PFSK-1 (cell line): ENCODE measurements around the gene CSTF1.

ENCODE experiments used
- FOXP2 ChIP-seq: optimal IDR thresholded peaks from 2 replicates; pipeline ENCODE3; 2011; ENCODE audit warnings: borderline replicate concordance, control low read depth, inconsistent platforms; ENCODE audit not compliant: insufficient read depth; ENCODE audit errors: extremely low read length, extremely low read depth
- POLR2AphosphoS5 ChIP-seq: IDR thresholded peaks from 2 replicates; pipeline ENCODE4 v1.6.1; 2012; ENCODE audit warnings: low read depth, mild to moderate bottlenecking, control low read depth, low read length, moderate library complexity
- REST ChIP-seq, 2 experiments: IDR thresholded peaks; 2 replicates each; pipeline versions ENCODE4 v1.6.1 to v1.8.0; 2011 to 2012; ENCODE audit warnings: low read depth in 2 of 2, low read length in 2 of 2, control low read depth in 1 of 2, inconsistent platforms in 1 of 2, mild to moderate bottlenecking in 1 of 2, moderate library complexity in 1 of 2; ENCODE audit not compliant: insufficient read depth in 1 of 2
- SIN3A ChIP-seq: IDR thresholded peaks from 2 replicates; pipeline ENCODE4 v1.6.1; 2012; ENCODE audit warnings: mild to moderate bottlenecking, low read length, moderate library complexity, borderline replicate concordance; ENCODE audit not compliant: insufficient read depth
- TAF1 ChIP-seq: IDR thresholded peaks from 2 replicates; pipeline ENCODE4 v1.6.1; 2012; ENCODE audit warnings: low read length, control low read depth, borderline replicate concordance; ENCODE audit not compliant: insufficient read depth

The CSTF1 gene

DNA sequence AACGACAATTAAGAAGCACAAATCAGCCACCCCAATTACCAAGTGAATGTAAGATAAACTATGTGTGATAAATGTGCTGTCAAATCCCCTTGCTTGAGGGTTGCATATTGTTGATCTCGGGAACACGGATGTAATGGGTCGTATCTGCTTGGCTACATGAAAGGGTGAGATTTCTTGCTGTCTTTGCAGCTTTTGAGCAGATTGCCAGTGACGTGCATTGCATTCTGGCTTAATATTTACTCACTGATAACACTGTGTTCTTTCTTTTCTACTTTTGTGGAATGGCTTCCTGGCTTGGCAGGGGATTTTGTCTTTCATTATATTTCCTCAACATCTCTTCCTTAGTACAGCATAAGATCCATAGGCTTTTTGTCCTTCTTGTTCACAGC is 44.1 kb upstream of the CSTF1 start:
- TF ChIP-seq FOXP2 (no peak), SIN3A (no peak), TAF1 (no peak), POLR2AphosphoS5 (no peak), REST (IDR thresholded peaks at IDR 0.05; ENCODE audit: insufficient read depth in 1 of 2, low read depth in 2 of 2, low read length in 2 of 2) (no peak)

DNA sequence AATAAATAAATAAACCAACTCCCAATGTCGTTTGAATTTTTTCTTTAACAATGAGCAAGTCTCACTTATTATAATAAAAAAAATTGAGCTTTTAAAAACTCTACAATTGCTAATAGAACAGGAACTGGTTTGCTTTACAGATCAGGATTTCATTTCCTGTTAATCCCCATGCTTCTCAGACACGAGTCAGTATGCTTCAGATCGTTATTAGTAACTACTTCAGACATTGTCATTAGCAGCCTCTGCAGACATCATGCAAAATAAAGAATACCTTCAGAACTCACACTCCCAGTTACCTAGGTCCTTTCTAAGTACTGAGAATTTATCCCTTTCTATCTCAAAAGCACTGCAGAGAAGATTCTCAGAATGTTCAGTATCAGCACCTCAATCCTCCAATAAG is 43.7 kb upstream of the CSTF1 start:
- TF ChIP-seq POLR2AphosphoS5 (no peak), TAF1 (no peak), FOXP2 (no peak), REST (IDR thresholded peaks at IDR 0.05; ENCODE audit: insufficient read depth in 1 of 2, low read depth in 2 of 2, low read length in 2 of 2) (no peak), SIN3A (no peak)

DNA sequence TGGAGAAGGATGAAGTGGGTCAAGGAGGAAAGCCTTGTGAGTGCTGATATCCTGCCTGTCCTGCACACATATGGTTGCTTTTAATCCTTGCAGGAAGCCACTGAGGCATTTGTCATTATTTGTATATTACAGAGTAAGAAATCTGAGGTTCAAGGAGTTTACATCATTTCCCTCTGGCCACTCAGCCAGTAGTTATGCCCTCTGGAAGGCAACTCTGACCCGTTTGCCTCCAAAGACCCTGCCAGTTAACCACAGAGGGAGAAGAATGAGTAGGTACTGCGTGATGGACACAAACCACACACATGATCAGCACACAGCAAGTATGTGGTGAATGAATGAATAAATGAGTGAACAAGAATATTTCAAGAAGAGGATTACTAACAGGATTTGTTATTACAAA is 41.6 kb upstream of the CSTF1 start:
- no peak for TF ChIP-seq POLR2AphosphoS5
- TF ChIP-seq REST (IDR thresholded peaks at IDR 0.05; ENCODE audit: insufficient read depth in 1 of 2, low read depth in 2 of 2, low read length in 2 of 2) = no peak
- TF ChIP-seq SIN3A = no peak
- TF ChIP-seq TAF1 = no peak
- no peak for TF ChIP-seq FOXP2

DNA sequence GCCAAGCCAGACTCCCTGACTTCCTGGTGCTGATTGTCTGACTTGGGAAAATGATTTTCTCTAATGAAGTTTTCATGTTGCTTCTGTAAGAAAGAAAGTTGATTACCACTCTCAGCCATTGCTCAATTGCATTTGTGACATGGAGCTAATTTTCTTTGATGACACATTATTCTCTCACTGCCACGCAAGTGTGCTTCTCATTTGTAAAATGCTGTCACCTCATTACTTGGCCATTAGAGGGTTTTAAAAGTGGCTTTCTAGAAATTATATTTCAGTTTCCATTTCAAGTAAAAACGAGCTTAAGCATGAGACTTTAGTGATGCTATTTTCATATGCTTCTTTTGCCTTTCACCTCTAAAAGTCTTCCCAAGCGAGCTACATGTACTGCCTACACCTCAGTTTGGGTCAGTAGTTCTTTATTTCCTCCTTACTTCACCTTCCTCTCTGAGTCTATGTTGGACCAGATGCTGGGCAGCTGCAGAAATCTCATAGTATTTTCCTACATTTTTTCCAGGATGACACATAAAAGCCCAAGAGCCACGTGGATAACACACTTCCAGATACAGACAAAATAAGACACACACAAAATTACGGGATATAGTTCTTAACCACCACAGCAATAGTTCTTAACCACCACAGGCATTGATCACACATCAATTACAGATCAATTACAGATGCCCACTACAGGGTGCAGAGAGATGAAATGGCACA is 39.9 kb upstream of the CSTF1 start:
- TF ChIP-seq TAF1 (no peak), REST (IDR thresholded peaks at IDR 0.05; ENCODE audit: insufficient read depth in 1 of 2, low read depth in 2 of 2, low read length in 2 of 2) (no peak), FOXP2 (no peak), SIN3A (no peak), POLR2AphosphoS5 (no peak)

DNA sequence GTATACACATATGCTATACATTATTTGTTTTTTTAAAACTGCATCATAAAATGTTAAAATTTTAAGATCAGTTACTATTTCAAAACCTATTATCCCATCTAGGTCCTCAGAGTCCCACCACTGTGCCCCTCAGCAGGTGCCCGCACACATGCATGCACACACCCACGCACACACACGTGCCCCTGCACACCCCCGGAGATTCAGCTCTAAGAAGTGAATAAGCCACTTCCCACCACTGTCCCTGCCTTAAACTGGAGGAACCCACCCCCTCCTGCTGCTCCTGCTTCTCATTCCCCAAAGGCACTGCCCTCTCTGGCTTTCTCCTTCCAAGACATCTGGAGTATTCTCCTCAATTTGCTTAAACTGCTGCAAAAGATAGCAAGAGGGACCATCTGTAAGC is 39.1 kb upstream of the CSTF1 start:
- no peak for TF ChIP-seq SIN3A
- no peak for TF ChIP-seq TAF1
- no peak for TF ChIP-seq POLR2AphosphoS5
- no peak for TF ChIP-seq FOXP2
- TF ChIP-seq REST (IDR thresholded peaks at IDR 0.05; ENCODE audit: insufficient read depth in 1 of 2, low read depth in 2 of 2, low read length in 2 of 2) = no peak
